Measurements from ENCODE around the gene GPC4.
"Not testable (repeated sequence)": the region's sequence is repeated elsewhere in the genome, so short reads cannot be mapped to it uniquely, and the experiment has no call there.

The GPC4 gene

DNA sequence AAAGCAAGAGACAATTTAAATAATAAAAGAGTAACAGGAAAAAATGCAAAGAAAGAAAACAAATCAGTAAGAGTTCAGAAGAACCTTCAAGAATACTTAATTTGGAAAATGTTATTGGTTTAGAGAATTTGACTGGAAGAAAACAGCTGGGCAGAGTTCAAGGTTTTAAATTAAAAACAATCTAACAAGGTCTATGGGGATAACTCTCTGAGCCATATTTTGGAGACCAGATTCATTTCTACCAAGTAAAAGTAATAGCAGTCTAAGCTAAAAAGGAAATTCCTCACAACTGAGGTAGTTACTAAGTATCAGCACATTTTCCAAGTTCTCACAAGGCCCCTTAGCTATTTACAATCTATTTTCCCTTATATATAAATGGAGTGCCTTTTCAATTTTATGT is 114.7 kb downstream of the GPC4 start:
- no peak for DNase-seq

GRCh38 chrX:133297284-133297683 is 118.0 kb downstream of the GPC4 start:
- no peak for DNase-seq

DNA sequence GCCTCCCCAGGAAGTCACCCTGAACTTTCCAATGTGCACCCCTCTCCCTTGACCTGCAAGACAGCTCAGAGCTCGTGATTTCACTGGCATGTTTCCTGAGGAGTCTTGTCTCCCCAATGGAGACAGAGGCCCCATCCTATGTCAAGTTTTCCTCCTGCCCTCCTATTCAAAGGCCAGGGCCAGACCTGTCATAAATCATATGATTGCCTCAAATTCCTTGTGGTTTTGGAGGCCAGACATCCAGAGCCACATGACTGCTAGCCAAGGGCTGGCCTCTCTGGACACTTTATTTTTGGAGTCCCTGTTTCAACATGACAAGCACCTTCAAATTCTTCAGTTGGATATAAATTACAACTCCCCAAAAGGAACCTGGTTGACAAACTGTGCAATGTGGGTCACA is 121.2 kb downstream of the GPC4 start:
- no peak for DNase-seq

- DNase-seq = no peak
Measured at GRCh38 chrX:133290076-133290475, 125.2 kb downstream of the GPC4 start.

DNA sequence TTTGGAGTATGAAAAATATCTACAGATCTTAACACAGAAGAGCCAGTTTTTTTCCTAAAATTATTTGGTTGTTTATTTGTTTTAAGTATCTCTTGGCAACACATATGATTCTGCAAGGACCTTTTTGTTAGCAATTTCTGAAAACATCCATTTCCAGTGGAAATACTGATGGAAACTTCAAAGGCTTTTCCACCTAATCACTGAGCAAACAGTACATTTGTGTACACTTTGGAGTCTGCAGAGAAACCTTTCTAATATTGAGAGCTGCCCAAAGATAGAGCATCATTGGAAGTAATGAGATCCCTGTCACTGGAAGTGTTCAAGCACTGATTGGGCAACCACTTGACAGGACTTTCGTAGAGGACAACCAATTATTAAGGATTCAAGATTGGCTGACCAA is 127.4 kb downstream of the GPC4 start:
- no peak for DNase-seq

- no peak for DNase-seq
Measured at GRCh38 chrX:133285341-133285740, 129.9 kb downstream of the GPC4 start.

GRCh38 chrX:133279112-133279730 is 136.1 kb downstream of the GPC4 start:
- DNase-seq = not testable (repeated sequence)

GRCh38 chrX:133273180-133273579 is 142.1 kb downstream of the GPC4 start:
- no peak for DNase-seq

GRCh38 chrX:133269168-133269567 is 146.1 kb downstream of the GPC4 start:
- DNase-seq = no peak

DNA sequence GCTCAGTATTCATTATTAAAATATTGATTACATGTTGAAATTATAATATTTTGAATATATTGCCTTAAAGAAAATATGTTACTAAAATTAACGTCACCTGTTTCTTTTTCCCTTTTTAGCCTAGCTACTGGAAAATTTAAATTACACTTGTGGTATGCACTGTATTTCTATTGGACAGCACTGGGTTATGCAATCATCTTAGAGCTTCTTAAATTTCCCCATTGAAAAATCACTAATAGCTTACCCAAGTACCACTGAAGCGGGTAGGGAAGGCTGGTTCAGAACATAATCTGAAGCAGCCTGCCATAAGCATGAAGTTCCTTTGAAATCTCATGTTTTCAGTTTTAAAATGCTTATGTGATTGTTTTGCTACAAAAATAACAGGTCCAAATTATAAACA is 147.7 kb downstream of the GPC4 start:
- no peak for DNase-seq

DNA sequence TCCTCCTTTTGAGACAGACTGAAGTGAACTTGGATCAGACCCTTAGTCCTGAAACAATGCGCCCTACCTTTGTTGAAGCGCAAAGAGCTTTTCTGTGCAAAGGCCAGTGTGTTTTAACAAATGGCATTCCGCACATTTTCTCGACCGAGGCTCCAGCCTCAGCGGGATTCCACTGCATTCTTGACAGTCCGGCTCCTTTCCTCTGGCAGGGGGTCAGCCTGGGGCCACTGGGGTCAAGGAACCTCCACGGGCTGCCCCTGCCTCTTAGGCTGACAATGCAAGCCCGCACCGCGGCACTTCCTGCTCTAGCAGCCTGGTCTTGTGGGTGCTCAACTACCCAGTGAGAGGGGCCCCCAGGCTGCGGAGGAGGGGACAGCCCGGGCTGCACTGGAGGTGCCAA is 150.0 kb downstream of the GPC4 start:
- no peak for DNase-seq

- DNase-seq = no peak
Measured at GRCh38 chrX:133258481-133258880, 156.8 kb downstream of the GPC4 start.

- no peak for DNase-seq
Measured at GRCh38 chrX:133254666-133255065, 160.6 kb downstream of the GPC4 start.

- DNase-seq = no peak
Measured at GRCh38 chrX:133251204-133251603, 164.1 kb downstream of the GPC4 start.

DNA sequence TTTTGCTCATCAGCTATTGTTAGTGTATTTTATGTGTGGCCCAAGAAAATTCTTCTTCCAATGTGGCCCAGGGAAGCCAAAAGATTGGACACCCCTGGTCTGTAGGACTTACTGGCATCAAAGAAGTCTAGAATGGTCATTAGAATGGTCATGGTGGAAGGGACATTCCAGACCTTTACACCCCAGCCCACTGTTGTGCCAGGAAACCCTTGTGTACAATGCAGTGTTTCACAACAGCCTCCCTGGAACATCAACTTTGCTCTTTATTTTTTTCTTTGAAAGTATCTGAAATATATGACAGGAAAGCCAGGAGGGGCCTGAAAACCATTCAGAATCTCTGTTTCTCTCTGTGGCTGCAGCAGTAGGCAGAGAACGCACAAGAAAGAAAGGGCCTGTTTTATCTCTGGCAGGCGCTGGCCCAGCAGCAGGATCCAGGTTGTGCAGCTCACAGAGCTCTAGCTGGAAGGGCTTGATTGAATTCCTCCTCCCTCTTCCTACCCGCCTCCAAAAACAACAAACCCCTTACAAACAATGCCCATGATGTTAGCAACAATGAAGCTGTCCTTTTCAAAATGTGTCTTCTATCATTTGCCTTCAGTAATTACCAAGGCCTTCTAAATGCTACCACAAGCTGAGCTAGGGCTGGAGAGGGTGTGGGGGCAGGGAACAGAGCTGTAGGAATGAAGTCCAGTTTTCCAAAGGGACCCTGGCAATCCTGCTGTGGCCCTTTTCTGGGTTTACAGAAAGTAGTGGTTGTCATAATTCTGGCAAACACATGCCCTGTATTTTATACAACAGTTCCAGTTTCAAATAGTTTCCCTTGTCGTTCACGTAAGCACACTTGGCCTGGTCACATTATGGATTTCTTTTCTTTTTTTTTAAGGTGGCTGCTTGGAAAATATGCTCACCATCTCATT is 164.8 kb downstream of the GPC4 start:
- no peak for DNase-seq

All from NCI-H446 treated with DMSO at 0.1 percent for 48 hours (cell line).